Raji (cell line): Measurements from ENCODE around the gene FBLN1.

Source experiments
- POLR2A ChIP-seq: IDR thresholded peaks from 2 replicates; pipeline ENCODE4 v1.6.1; 2011; ENCODE audit warnings: low read depth, low read length, control low read depth; ENCODE audit not compliant: insufficient read depth

FBLN1 gene

DNA sequence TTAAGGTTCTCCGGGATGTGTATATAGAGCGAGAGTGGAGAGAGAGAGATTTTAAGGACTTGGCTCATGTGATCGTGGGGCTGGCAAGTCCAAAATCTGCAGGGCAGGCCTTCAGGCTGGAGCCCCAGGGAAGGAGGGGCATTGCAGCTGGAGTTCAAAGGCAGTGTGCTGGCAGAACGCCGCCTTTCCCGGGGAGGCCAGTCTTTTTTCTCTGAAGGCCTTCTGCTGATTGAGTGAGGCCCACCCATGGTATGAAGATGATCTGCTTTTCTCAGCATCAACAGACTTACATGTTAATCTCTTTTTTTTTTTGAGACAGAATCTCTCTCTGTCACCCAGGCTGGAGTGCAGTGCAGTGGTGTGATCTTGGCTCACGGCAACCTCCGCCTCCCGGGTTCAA, 25.4 kb downstream of the FBLN1 start:
- TF ChIP-seq POLR2A: no peak

DNA sequence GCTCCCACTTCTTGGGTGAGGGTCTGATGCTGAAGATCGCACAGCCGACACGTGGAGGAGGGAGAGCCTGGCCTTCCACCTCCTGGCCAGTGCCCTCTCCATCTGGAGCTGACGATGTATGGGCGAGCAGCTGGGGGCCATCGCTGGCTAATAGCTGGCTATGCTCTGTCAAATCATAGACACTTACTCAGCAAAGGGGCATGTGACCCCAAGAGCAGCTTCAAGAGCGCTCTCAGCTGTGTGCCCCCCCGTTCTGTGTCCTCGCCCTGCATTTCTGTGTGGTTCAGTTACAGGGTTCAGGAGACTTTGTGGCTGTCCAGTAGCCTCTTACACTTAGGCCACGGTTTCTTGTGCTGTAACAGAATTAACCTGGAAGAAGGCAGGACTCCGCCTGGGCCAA, 26.4 kb downstream of the FBLN1 start:
- TF ChIP-seq POLR2A: no peak

DNA sequence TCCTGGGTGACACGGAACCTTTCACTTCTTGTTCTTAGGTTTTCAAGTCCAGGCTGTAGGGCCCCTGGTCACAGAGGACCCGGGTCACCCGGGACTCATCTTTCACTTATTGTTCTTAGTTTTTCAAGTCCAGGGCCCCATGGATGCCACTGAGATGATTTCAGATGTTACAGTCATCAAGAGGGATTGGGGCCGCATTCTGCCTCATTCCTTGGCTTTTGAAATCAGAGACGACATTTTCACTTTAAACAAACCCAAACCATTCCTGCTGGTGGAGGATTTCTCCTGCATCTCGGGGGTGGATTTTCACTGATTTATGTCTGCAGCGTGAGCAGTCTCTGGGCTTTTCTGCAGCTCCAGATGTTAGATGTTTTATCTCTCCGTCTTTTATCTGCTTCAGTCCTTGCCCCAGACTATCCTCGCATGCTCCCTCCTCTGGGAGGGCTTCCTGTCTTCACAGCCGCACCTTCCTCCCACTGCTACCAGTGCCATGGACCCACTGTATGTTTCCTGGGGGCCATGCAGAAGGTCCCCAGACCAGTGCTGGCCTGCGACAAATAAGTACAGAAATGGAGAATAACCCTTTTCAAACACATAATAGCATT, 27.4 kb downstream of the FBLN1 start:
- TF ChIP-seq POLR2A: no peak

DNA sequence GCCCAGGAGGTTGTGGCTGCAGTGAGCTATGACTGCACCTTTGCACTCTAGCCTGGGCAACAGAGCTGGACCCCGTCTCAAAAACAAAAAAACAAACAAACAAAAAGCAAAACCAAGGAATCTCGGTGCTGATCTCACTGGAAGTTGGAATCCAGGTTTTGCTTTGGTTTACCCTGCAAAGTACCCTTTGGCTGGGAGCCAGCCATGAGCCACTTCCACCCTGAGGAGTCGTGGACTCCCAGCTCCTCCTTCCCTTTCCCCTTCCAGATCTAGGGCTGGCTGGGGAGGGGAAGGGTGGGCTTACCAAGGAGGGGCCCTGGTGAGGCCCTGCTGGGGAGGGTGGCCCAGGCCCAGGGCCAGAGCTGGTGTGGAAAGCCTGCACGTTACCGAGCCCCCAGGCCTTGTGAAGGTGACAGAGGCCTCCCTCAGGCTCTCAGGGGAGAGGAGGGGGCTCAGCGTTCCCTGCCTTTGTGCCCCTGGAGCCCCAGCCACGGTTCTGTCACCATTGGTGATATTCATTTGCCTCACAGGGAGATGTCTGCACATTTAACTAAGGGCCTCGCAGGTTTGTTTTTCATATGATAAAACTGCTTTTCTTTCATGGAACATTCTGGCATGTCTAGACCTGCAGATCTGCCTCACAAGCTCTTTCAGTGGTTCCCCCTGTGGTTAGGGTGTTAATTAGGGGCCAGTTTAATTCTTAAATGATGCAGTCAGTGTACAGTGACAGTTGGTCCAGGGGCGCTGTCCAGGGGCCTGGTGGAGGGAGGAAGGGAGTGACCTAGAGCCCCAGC, 29.0 kb downstream of the FBLN1 start:
- no peak for TF ChIP-seq POLR2A

DNA sequence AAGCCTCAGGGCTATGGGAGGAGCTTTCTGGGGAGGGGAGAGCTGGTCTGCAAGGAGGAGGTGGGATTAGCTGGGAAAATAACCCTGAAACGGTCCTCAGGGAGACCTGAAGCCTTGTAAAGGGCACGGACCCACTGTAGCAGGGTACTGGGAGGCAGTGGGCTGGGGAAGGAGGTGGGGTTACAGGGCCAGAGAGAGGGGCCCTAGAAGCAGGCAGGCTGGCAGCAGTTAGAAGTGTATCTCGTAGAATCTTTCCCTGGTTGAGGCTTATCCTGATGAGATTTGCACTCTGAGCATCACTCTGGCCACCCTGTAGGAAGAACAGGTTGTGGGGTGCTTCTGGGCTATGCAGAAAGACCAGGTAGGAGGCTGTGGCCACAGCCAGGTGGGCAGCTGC, 29.6 kb downstream of the FBLN1 start:
- no peak for TF ChIP-seq POLR2A

DNA sequence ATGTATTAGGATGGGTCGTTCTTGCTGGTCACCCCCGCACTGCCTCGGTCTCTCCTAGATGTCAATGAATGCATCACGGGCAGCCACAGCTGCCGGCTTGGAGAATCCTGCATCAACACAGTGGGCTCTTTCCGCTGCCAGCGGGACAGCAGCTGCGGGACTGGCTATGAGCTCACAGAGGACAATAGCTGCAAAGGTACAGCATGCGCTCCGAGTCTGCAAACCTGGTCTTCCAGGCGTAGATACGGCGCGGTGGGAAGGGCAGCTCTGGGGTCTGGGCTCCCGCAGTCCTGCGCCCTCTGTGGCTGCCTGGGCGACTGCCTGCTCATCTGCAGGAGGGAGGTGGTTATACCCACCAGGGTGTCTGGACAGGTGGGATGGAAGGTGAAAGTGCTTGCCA, 31.0 kb downstream of the FBLN1 start:
- TF ChIP-seq POLR2A: no peak

DNA sequence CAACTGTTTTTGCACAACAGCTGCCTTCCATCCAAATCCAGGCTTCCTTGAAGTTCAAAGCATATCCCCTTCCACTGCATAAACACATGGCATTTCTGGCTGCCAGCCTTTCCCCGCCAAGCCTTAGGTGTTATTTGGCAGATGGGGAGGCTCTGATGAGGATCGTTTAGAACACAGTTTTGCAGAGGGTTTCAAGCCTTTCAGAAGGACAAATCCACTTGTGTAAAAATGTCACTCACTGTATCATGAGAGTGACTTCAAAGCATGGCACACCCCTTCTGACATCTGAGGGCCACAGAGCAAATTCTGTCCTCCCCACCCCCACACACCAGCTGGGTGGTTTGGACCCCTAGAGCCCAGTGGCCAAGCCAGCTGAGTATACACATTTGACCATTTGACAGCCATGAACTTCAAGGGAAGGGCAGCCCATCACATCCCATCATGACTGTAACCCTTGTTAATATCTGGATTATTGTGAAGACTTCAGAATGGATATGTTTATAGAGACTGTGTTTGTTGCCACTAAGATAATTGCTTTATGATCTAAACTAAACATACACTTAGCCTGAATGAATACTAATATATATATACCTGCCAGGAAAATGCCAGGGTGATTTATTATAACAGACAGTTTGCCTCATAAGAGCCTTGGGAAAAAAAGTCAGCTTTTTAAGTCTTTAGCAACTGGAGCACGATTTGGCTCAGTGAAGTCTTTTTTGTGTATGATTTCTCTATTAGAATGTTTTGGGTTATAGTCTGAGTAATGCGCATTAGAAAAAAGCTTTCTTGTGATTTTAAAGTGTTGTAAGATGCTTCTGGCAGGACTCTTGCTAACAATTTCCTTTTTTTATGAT, 31.9 kb downstream of the FBLN1 start:
- no peak for TF ChIP-seq POLR2A

DNA sequence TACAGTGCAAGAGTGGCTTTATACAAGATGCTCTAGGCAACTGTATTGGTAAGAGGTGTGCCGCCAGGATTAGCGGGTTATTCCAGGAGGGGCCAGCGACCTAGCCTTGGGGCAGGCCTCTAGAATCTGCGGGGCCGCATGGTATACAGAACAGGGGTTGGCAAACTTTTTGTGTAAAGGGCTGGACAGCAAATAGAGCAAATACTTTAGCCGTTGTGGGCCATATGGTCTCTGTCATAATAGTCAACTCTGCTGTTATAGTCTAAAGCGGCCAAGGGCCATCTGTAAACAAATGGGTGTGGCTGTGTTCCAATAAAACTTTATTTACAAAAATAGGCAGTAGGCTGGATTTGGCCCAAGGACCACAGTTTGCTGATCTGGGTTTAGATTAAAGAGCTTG, 32.6 kb downstream of the FBLN1 start:
- no peak for TF ChIP-seq POLR2A

DNA sequence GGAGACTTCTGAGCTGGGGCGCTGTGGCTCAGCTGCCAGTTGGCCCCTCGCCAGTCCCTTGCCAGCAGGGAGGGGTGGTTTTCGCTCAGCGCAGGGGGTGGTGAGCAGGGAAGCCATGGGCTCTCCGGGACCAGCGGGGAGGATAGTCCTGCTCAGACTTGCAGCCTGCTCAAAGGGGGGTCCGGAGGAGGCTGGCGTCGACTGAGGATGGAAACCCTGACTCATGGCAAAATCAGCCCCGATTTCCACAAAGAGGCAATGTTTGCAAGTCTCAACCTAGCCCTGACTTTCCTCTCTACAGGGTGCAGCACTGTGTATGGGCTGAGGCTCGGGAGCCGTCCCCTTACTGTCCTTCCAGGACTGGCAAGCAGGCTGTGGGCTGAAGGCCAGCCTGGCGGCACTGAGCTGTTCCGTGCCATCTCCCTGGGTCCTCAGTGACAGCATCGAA, 35.1 kb downstream of the FBLN1 start:
- no peak for TF ChIP-seq POLR2A

DNA sequence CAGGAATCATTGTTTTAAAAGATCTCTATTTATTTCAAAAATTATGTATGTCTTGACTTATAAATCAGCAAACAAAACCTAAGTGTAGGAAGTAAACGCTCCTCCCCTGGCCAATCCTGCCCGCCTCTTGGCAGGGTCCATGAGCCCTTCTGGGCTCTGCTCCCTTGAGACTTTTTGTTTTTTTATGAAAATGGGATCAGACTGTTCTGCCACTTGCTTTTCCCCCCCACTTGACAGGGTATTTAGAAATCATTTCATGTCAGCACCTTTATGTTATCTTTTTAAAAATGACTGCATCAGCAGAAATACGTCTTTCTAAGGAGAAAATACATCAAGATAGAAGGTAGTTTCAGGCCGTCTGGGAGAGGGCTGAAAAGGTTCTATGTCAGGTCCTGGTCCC, 35.6 kb downstream of the FBLN1 start:
- no peak for TF ChIP-seq POLR2A

DNA sequence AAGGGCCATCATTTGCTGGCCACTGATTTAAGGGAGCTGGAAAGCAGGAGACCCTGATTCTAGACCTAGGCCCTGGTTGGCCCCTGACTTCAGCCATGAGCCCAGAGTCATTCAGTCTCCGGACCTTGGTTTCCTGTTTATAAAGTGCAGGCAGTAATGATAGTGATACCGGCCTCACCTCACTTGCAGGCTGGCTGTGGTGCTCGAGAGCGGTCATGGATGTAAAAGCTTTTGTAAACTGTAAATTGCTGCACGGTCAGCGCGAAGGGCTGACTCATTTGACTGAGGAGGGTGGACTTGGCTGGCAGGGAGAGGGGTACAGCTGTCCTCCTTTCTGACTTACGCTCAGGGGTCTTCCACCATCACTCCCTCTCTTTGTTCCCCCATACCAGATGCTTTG, 37.4 kb downstream of the FBLN1 start:
- no peak for TF ChIP-seq POLR2A

DNA sequence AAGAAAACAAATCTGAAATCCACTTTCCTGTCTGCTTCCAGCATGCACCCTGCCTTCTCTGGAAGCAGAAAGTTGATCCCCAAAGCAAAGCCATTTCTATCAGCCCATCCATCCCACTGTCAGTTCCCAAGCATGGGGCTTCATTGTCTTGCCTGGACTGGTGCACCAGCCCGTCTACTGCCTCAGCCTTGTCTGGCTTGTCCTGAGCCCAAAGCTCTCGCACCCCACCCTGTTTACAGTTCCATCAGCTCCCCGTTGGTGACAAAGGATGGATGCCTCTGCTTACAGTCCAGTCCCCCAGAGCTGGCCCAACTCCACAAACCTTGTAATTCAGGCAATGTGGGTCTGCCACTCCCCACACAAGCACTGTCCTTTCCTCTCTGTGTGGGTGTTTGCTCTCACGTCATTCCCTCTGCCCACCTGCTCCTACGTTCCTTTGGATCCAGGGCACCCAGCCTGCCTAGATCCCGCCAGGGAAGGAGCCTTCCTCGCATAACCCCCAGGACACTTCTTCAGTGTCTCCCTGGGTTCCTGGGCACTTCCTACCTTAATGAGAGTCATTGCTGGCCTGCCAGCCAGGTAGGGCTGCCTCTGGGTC, 38.8 kb downstream of the FBLN1 start:
- no peak for TF ChIP-seq POLR2A

DNA sequence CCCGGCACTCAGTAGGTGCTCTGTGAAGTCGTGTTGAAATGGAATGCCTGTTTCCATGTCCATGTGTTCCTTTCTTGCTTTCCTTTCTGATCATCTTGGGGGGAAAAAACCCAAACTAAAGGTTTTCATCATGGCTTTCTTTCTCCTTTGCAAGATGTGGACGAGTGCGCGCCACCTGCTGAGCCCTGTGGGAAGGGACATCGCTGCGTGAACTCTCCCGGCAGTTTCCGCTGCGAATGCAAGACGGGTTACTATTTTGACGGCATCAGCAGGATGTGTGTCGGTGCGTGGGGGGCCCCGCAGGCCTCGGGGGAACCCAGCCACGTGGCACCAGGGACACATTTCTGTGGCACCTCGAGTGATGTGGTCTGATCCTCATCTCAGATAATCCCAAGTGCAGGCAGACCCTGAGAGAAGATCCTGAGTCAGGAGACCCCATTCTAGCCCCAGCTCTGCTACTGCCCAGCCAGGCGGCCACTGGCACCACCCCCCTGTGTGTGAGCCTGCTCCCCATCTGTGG, 39.4 kb downstream of the FBLN1 start:
- no peak for TF ChIP-seq POLR2A

DNA sequence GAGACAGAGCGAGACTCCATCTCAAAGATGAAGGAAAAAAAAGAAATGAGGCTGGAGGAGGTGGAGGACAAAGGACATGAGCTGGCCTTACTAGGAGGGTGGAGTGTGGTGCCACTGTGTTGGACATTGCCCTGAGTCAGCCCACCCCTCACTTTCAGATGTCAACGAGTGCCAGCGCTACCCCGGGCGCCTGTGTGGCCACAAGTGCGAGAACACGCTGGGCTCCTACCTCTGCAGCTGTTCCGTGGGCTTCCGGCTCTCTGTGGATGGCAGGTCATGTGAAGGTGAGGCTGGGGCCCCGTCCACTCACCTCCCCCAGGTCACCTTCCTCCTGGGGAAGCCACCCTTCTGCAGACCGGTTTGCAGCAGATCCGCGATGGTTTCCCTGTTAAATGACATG, 40.6 kb downstream of the FBLN1 start:
- TF ChIP-seq POLR2A: no peak

DNA sequence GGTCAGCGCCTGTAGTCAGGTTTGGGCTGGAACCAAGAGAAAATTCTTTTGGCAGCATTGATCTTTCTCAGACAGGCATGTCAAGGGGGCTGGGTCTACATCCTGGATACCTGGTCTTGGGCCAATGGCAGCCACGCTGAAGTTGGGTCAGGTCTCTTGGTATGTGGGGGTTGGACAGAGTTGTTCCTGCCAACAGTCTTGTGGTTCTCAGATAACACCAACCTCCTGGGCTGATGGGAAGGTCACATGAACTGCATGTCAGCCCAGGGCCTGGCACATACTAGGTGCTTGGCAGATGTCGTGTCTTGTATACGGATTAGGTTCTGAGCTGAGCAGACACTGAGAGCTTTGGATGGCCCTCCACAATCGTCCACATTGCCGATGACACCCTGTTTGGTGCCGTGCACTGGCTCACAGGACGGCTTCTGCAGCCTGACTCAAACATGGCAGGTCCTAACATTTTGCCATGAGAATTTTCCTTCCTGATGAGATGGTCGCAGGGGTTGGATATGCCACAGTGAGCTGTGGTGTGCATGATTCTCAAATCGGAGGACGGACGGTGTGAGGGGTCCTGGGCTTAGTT, 42.0 kb downstream of the FBLN1 start:
- no peak for TF ChIP-seq POLR2A
